SK-N-SH (cell line): Measurements from ENCODE around the gene PDIA6. TPM values are rescaled to one million over a fixed set of nuclear protein-coding genes. Genes with fewer than 3 reads are reported as not detected.

Experiments
- CTCF ChIA-PET: fragments of 300-600, 350-600 bp; formaldehyde crosslinking; extraction: SDS; loops from one replicate; lab custom pipeline; 2021; lab: Yijun Ruan, JAX
- POLR2A ChIA-PET: fragments of 350-600 bp; sonication (Branson Sonifier 250); formaldehyde crosslinking; extraction: SDS; loops from one replicate; lab custom pipeline; 2020; ENCODE audit warnings: antibody characterized with exemption, inconsistent platforms; lab: Yijun Ruan, JAX
- DNase-seq: peaks from one replicate; pipeline ENCODE4 v3.0.0; 2012
- H2AFZ ChIP-seq: fragments of 200-600 bp; sonication (generic); 2 replicates; pipeline ENCODE4 v1.8.1; 2016; ENCODE audit warnings: antibody characterized with exemption, mild to moderate bottlenecking, low read depth
- H3F3A ChIP-seq: fragments of 200-600 bp; sonication (generic); replicated peaks from 2 replicates; pipeline ENCODE3; 2016; ENCODE audit warnings: antibody characterized with exemption, mild to moderate bottlenecking; ENCODE audit not compliant: insufficient read depth
- H3K27ac ChIP-seq, 2 experiments: fragments of 200-500 bp in 1 of 2; fragments of 200-600 bp in 1 of 2; sonication (Bioruptor generic) in 1 of 2; sonication (generic), shearing (Covaris generic) in 1 of 2; 2 replicates each; pipeline versions ENCODE4 v1.5.1 to v1.6.1; 2014 to 2016; ENCODE audit warnings: low read depth in 2 of 2, inconsistent platforms in 1 of 2, low read length in 1 of 2, mild to moderate bottlenecking in 1 of 2, mixed read lengths in 1 of 2
- H3K27me3 ChIP-seq: fragments of 200-600 bp; sonication (generic), shearing (Covaris generic); 2 replicates; pipeline ENCODE4 v1.6.1; 2016; ENCODE audit warnings: mixed run types; ENCODE audit not compliant: insufficient read depth
- H3K36me3 ChIP-seq, 2 experiments: fragments of 200-500 bp in 1 of 2; fragments of 200-600 bp in 1 of 2; sonication (Bioruptor generic) in 1 of 2; sonication (generic) in 1 of 2; replicated peaks in 1 of 2; 2 replicates each; pipeline versions ENCODE3 to v1.5.1; 2014 to 2016; ENCODE audit warnings: low read length in 1 of 2, mild to moderate bottlenecking in 1 of 2; ENCODE audit not compliant: insufficient read depth in 2 of 2, control insufficient read depth in 1 of 2
- H3K4me1 ChIP-seq, 2 experiments: fragments of 200-500 bp in 1 of 2; fragments of 200-600 bp in 1 of 2; sonication (Bioruptor generic) in 1 of 2; sonication (generic), shearing (Covaris generic) in 1 of 2; 2 replicates each; pipeline versions ENCODE4 v1.5.1 to v1.6.1; 2014 to 2016; ENCODE audit warnings: low read depth in 1 of 2, low read length in 1 of 2, mixed run types in 1 of 2; ENCODE audit not compliant: insufficient read depth in 2 of 2, control insufficient read depth in 1 of 2
- H3K4me2 ChIP-seq: fragments of 200-600 bp; sonication (generic), shearing (Covaris generic); 2 replicates; pipeline ENCODE4 v1.6.1; 2017; ENCODE audit warnings: mixed run types
- H3K4me3 ChIP-seq, 2 experiments: fragments of 200-500 bp in 1 of 2; fragments of 200-600 bp in 1 of 2; sonication (Bioruptor generic) in 1 of 2; sonication (generic), shearing (Covaris generic) in 1 of 2; 2 replicates each; pipeline versions ENCODE4 v1.5.1 to v1.8.1; 2014 to 2016; ENCODE audit warnings: low read depth in 2 of 2, inconsistent platforms in 1 of 2, low read length in 1 of 2, mild to moderate bottlenecking in 1 of 2, mixed read lengths in 1 of 2, moderate library complexity in 1 of 2
- H3K79me2 ChIP-seq: fragments of 200-600 bp; sonication (generic); 2 replicates; pipeline ENCODE4 v1.8.1; 2017; ENCODE audit warnings: mild to moderate bottlenecking; ENCODE audit not compliant: insufficient read depth
- H3K9ac ChIP-seq: fragments of 200-600 bp; sonication (generic); 2 replicates; pipeline ENCODE4 v1.6.1; 2017; ENCODE audit warnings: mixed run types
- H3K9me2 ChIP-seq: fragments of 200-600 bp; sonication (generic); 2 replicates; pipeline ENCODE4 v1.6.1; 2017; ENCODE audit warnings: mixed run types
- H3K9me3 ChIP-seq: fragments of 200-600 bp; sonication (generic); 2 replicates; pipeline ENCODE4 v1.6.1; 2017; ENCODE audit warnings: mixed run types, mild to moderate bottlenecking, moderate library complexity
- H4K20me1 ChIP-seq: fragments of 200-600 bp; sonication (generic); 2 replicates; pipeline ENCODE4 v1.6.1; 2017; ENCODE audit warnings: mild to moderate bottlenecking, mixed run types; ENCODE audit not compliant: insufficient read depth
- ELF1 ChIP-seq: IDR thresholded peaks from 2 replicates; pipeline ENCODE4 v1.4.0; 2012
- FOXJ3 ChIP-seq: sonication (generic); formaldehyde crosslinking; IDR thresholded peaks from 2 replicates; pipeline ENCODE4 v1.5.1; 2020; ENCODE audit warnings: mild to moderate bottlenecking, missing genetic modification reagents
- GABPA ChIP-seq: IDR thresholded peaks from 2 replicates; pipeline ENCODE4 v1.4.0; 2012; ENCODE audit warnings: low read depth, mild to moderate bottlenecking
- GATA2 ChIP-seq: sonication (generic); formaldehyde crosslinking; IDR thresholded peaks from 2 replicates; pipeline ENCODE4 v1.5.0; 2020; ENCODE audit warnings: mild to moderate bottlenecking, missing genetic modification reagents
- MXI1 ChIP-seq: IDR thresholded peaks from 2 replicates; pipeline ENCODE4 v1.6.1; 2012; ENCODE audit warnings: mild to moderate bottlenecking, low read depth, low read length, improper control_type of control experiment
- NFIC ChIP-seq: IDR thresholded peaks from 2 replicates; pipeline ENCODE4 v1.4.0; 2012; ENCODE audit warnings: borderline replicate concordance
- NRF1 ChIP-seq: IDR thresholded peaks from 2 replicates; pipeline ENCODE4 v1.6.1; 2012; ENCODE audit warnings: low read depth, mild to moderate bottlenecking, low read length
- POLR2AphosphoS5 ChIP-seq: IDR thresholded peaks from 2 replicates; pipeline ENCODE4 v1.6.1; 2012; ENCODE audit warnings: low read depth, low read length
- RFX5 ChIP-seq: IDR thresholded peaks from 2 replicates; pipeline ENCODE4 v1.6.1; 2012; ENCODE audit warnings: mild to moderate bottlenecking, improper control_type of control experiment, low read length
- RXRA ChIP-seq: IDR thresholded peaks from 2 replicates; pipeline ENCODE4 v1.4.0; 2012; ENCODE audit warnings: low read depth, mild to moderate bottlenecking, borderline replicate concordance
- SIN3A ChIP-seq: IDR thresholded peaks from 2 replicates; pipeline ENCODE4 v1.6.1; 2012; ENCODE audit warnings: low read depth, mild to moderate bottlenecking, low read length, moderate library complexity, borderline replicate concordance
- YY1 ChIP-seq: IDR thresholded peaks from 2 replicates; pipeline ENCODE4 v1.4.0; 2012; ENCODE audit warnings: low read depth, mild to moderate bottlenecking
- WGBS: methylation state at CpG from one replicate; pipeline ENCODE4 v1.1.6; 2017; ENCODE audit warnings: low lambda C conversion rate; 5-methylcytosine and 5-hydroxymethylcytosine counted together
- polyA plus RNA-seq, 3 experiments: library from polyadenylated mRNA; depleted of rRNA; stranded (reverse); fragments of >200 nt; gene quantifications; 2 replicates each; pipeline ENCODE4 v1.2.3, GENCODE V29; 2012
- TF ChIP-seq, protein P1 (sequence below): IDR thresholded peaks from 2 replicates; pipeline ENCODE4 v1.6.1; 2012; ENCODE audit warnings: mild to moderate bottlenecking, low read depth, low read length, moderate library complexity
- TF ChIP-seq, protein P2 (sequence below): fragments of 150-350 bp; IDR thresholded peaks from 2 replicates; pipeline ENCODE4 v1.6.1; 2016; ENCODE audit warnings: mild to moderate bottlenecking, low read depth, low read length
- TF ChIP-seq, protein P3 (sequence below): IDR thresholded peaks from 2 replicates; pipeline ENCODE4 v1.4.0; 2012; ENCODE audit warnings: low read depth, borderline replicate concordance
- TF ChIP-seq, protein P4 (sequence below): IDR thresholded peaks from 2 replicates; pipeline ENCODE4 v1.4.0; 2012; ENCODE audit warnings: low read depth, borderline replicate concordance
- TF ChIP-seq, protein P5 (sequence below): IDR thresholded peaks from 2 replicates; pipeline ENCODE4 v1.4.0; 2012; ENCODE audit warnings: low read depth

Gene PDIA6
- polyA plus RNA-seq, 1 of the 3 experiments (the other 2 are of a cell fraction), result 325 TPM

DNA sequence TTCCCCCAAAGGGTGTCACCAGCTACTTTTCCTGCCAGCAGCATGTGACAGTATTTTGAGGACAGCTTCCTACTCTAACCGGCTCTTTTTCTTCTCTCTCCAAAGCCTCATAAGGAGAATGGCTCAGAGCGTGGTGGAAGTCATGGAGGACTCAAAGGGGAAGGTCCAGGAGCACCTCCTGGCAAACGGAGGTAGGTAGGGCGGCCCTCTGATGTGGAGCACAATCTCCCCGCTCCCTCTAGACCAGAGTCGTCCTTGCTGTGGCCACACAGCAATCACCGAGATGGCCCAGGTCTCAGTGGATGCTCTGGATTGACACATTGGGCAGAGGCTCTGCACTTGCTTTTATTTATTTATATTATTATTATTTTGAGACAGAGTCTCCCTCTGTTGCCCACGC, 58.7 kb downstream of the PDIA6 start:
- H3K9ac ChIP-seq, result no peak overlapping the region
- POLR2A ChIA-PET, result no interaction called here

DNA sequence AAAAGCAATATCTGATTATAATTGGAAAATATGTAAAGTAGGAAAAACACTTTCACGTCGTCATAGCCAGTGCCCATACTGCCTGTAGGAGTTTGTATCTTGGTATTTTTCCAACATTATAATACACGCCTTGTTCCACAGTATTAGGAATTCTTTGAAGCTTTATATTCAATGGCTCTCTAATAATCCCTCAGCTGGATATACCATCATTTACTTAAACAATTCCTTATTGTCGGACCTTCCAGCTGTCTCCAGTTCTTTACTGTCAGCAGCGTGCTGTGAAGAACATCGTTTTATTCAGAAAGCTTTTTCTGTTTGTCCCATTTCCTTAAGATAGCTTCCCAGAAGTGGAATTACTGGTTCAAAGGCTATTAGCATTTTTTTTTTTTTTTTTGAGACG, 59.4 kb downstream of the PDIA6 start:
- WGBS, result 89% methylated on average over 7 of the region's 7 CpGs
- Histone ChIP-seq H3K4me1 (no peaks in the 10 kb centered on the region), H3K4me2 (no peak overlapping the region), H3K9me3 (no peaks in the 10 kb centered on the region), H3K4me3 (no peak overlapping the region), H3K79me2 (no peaks in the 10 kb centered on the region), H3K27ac (no peak overlapping the region), H3F3A (no peaks in the 10 kb centered on the region), H2AFZ (no peak overlapping the region), H3K9ac (no peak overlapping the region), H4K20me1 (no peaks in the 10 kb centered on the region), H3K9me2 (no peaks in the 10 kb centered on the region), H3K27me3 (no peaks in the 10 kb centered on the region; the same call in 1 of the 2 replicates), H3K36me3 (no peaks in the 10 kb centered on the region)
- POLR2A ChIA-PET, result interaction anchor here (0.6 kb wide), 1 partner anchor 1309 kb away, joined by 3 read pairs; no protein-coding TSS in a partner anchor
- no peak for DNase-seq
- CTCF ChIA-PET, result interaction anchor here (1.3 kb wide), 1 partner anchor 10 kb away, joined by 3 read pairs; no protein-coding TSS in a partner anchor
- TF ChIP-seq, protein P1, sequence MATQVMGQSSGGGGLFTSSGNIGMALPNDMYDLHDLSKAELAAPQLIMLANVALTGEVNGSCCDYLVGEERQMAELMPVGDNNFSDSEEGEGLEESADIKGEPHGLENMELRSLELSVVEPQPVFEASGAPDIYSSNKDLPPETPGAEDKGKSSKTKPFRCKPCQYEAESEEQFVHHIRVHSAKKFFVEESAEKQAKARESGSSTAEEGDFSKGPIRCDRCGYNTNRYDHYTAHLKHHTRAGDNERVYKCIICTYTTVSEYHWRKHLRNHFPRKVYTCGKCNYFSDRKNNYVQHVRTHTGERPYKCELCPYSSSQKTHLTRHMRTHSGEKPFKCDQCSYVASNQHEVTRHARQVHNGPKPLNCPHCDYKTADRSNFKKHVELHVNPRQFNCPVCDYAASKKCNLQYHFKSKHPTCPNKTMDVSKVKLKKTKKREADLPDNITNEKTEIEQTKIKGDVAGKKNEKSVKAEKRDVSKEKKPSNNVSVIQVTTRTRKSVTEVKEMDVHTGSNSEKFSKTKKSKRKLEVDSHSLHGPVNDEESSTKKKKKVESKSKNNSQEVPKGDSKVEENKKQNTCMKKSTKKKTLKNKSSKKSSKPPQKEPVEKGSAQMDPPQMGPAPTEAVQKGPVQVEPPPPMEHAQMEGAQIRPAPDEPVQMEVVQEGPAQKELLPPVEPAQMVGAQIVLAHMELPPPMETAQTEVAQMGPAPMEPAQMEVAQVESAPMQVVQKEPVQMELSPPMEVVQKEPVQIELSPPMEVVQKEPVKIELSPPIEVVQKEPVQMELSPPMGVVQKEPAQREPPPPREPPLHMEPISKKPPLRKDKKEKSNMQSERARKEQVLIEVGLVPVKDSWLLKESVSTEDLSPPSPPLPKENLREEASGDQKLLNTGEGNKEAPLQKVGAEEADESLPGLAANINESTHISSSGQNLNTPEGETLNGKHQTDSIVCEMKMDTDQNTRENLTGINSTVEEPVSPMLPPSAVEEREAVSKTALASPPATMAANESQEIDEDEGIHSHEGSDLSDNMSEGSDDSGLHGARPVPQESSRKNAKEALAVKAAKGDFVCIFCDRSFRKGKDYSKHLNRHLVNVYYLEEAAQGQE, result no peak
- TF ChIP-seq GATA2 (no peak), RXRA (no peak), NFIC (no peak), GABPA (no peak), NRF1 (no peak), RFX5 (no peak), MXI1 (no peak)
- TF ChIP-seq, protein P2, sequence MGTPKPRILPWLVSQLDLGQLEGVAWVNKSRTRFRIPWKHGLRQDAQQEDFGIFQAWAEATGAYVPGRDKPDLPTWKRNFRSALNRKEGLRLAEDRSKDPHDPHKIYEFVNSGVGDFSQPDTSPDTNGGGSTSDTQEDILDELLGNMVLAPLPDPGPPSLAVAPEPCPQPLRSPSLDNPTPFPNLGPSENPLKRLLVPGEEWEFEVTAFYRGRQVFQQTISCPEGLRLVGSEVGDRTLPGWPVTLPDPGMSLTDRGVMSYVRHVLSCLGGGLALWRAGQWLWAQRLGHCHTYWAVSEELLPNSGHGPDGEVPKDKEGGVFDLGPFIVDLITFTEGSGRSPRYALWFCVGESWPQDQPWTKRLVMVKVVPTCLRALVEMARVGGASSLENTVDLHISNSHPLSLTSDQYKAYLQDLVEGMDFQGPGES, result no peak
- TF ChIP-seq, protein P3, sequence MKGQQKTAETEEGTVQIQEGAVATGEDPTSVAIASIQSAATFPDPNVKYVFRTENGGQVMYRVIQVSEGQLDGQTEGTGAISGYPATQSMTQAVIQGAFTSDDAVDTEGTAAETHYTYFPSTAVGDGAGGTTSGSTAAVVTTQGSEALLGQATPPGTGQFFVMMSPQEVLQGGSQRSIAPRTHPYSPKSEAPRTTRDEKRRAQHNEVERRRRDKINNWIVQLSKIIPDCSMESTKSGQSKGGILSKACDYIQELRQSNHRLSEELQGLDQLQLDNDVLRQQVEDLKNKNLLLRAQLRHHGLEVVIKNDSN, result no peak

More for the DNA sequence above, 58.7 kb downstream of the PDIA6 start:
- WGBS, result 74% methylated on average over 8 of the region's 8 CpGs
- Histone ChIP-seq H3K79me2 (no peaks in the 10 kb centered on the region), H3K9me2 (no peaks in the 10 kb centered on the region), H3K9me3 (no peaks in the 10 kb centered on the region), H2AFZ (no peak overlapping the region), H3F3A (no peaks in the 10 kb centered on the region), H3K4me3 (no peak overlapping the region), H3K36me3 (no peaks in the 10 kb centered on the region), H3K27ac (no peak overlapping the region)
- no peak for DNase-seq
- CTCF ChIA-PET, result interaction anchor here (1.3 kb wide), 1 partner anchor 10 kb away, joined by 3 read pairs; no protein-coding TSS in a partner anchor
- TF ChIP-seq NFIC, result no peak
- no peak for TF ChIP-seq ELF1
- TF ChIP-seq SIN3A, result no peak
- TF ChIP-seq RFX5, result no peak
- TF ChIP-seq, protein P4, sequence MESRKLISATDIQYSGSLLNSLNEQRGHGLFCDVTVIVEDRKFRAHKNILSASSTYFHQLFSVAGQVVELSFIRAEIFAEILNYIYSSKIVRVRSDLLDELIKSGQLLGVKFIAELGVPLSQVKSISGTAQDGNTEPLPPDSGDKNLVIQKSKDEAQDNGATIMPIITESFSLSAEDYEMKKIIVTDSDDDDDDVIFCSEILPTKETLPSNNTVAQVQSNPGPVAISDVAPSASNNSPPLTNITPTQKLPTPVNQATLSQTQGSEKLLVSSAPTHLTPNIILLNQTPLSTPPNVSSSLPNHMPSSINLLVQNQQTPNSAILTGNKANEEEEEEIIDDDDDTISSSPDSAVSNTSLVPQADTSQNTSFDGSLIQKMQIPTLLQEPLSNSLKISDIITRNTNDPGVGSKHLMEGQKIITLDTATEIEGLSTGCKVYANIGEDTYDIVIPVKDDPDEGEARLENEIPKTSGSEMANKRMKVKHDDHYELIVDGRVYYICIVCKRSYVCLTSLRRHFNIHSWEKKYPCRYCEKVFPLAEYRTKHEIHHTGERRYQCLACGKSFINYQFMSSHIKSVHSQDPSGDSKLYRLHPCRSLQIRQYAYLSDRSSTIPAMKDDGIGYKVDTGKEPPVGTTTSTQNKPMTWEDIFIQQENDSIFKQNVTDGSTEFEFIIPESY, result no peak
- TF ChIP-seq POLR2AphosphoS5, result no peak
- TF ChIP-seq, protein P2, result no peak
- TF ChIP-seq YY1, result no peak
- no peak for TF ChIP-seq FOXJ3
- TF ChIP-seq, protein P5, sequence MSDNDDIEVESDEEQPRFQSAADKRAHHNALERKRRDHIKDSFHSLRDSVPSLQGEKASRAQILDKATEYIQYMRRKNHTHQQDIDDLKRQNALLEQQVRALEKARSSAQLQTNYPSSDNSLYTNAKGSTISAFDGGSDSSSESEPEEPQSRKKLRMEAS, result no peak
- TF ChIP-seq, all 33 proteins: peak for 0
- Histone ChIP-seq H4K20me1 (no peaks in the 10 kb centered on the region), H3K4me1 (no peaks in the 10 kb centered on the region), H3K4me2 (no peak overlapping the region), H3K27me3 (no peaks in the 10 kb centered on the region; the same call in 1 of the 2 replicates)
